Loucy (cell line): ENCODE measurements around the gene OXGR1.
"Not testable (repeated sequence)": the region's sequence is repeated elsewhere in the genome, so short reads cannot be mapped to it uniquely, and the experiment has no call there.

Experiments
- H2AFZ ChIP-seq: fragments of 200-600 bp; sonication (generic); 2 replicates; pipeline ENCODE4 v1.6.0; 2016; ENCODE audit warnings: antibody characterized with exemption, mild to moderate bottlenecking, low read length, moderate library complexity
- H3F3A ChIP-seq: fragments of 200-600 bp; 2 replicates; pipeline ENCODE4 v1.6.0; 2016; ENCODE audit warnings: antibody characterized with exemption, low read depth, mild to moderate bottlenecking
- H3K27me3 ChIP-seq: fragments of 200-600 bp; sonication (generic); 2 replicates; pipeline ENCODE4 v1.6.1; 2014; ENCODE audit warnings: low read length, mild to moderate bottlenecking; ENCODE audit not compliant: insufficient read depth, poor library complexity, severe bottlenecking
- H3K36me3 ChIP-seq: fragments of 200-600 bp; sonication (generic); 2 replicates; pipeline ENCODE4 v1.6.1; 2016; ENCODE audit warnings: low read length; ENCODE audit not compliant: insufficient read depth
- H3K4me1 ChIP-seq: fragments of 200-600 bp; sonication (generic); 2 replicates; pipeline ENCODE4 v1.5.1; 2014; ENCODE audit warnings: low read length, mild to moderate bottlenecking; ENCODE audit not compliant: insufficient read depth, poor library complexity, severe bottlenecking
- H3K4me2 ChIP-seq: fragments of 200-600 bp; sonication (generic); 2 replicates; pipeline ENCODE4 v1.6.0; 2014; ENCODE audit warnings: antibody characterized with exemption, low read length, low read depth, mild to moderate bottlenecking; ENCODE audit not compliant: poor library complexity, severe bottlenecking
- H3K4me3 ChIP-seq: fragments of 200-600 bp; sonication (generic); 2 replicates; pipeline ENCODE4 v1.5.1; 2014; ENCODE audit warnings: low read length, mild to moderate bottlenecking, mixed read lengths; ENCODE audit not compliant: poor library complexity, severe bottlenecking
- H3K79me2 ChIP-seq: fragments of 200-600 bp; sonication (generic); 2 replicates; pipeline ENCODE4 v1.6.1; 2014; ENCODE audit warnings: low read length; ENCODE audit not compliant: insufficient read depth
- H3K9ac ChIP-seq: fragments of 200-600 bp; sonication (generic); 2 replicates; pipeline ENCODE4 v1.6.0; 2014; ENCODE audit warnings: mild to moderate bottlenecking, low read depth, low read length, moderate library complexity; ENCODE audit not compliant: poor library complexity, severe bottlenecking
- H3K9me2 ChIP-seq: fragments of 200-600 bp; sonication (generic); replicated peaks from 2 replicates; pipeline ENCODE4 v1.6.1; 2016; ENCODE audit warnings: low read depth, low read length, mixed read lengths
- H3K9me3 ChIP-seq: fragments of 200-600 bp; sonication (generic); 2 replicates; pipeline ENCODE4 v1.6.1; 2014; ENCODE audit warnings: mild to moderate bottlenecking, antibody characterized with exemption, low read length, low read depth; ENCODE audit not compliant: insufficient read depth
- H4K20me1 ChIP-seq: fragments of 200-600 bp; sonication (generic); 2 replicates; pipeline ENCODE4 v1.6.0; 2014; ENCODE audit warnings: antibody characterized with exemption, low read length, mild to moderate bottlenecking; ENCODE audit not compliant: insufficient read depth, poor library complexity, severe bottlenecking
- CTCF ChIP-seq: fragments of 200-600 bp; sonication (generic); conservative IDR thresholded peaks from 2 replicates; pipeline ENCODE4 v1.5.1; 2014; ENCODE audit warnings: mild to moderate bottlenecking, antibody characterized with exemption, low read length
- EZH2phosphoT487 ChIP-seq: fragments of 200-600 bp; IDR thresholded peaks from 2 replicates; pipeline ENCODE4 v1.6.1; 2018; ENCODE audit warnings: antibody characterized with exemption, mild to moderate bottlenecking, moderate library complexity, borderline replicate concordance

OXGR1 gene

DNA sequence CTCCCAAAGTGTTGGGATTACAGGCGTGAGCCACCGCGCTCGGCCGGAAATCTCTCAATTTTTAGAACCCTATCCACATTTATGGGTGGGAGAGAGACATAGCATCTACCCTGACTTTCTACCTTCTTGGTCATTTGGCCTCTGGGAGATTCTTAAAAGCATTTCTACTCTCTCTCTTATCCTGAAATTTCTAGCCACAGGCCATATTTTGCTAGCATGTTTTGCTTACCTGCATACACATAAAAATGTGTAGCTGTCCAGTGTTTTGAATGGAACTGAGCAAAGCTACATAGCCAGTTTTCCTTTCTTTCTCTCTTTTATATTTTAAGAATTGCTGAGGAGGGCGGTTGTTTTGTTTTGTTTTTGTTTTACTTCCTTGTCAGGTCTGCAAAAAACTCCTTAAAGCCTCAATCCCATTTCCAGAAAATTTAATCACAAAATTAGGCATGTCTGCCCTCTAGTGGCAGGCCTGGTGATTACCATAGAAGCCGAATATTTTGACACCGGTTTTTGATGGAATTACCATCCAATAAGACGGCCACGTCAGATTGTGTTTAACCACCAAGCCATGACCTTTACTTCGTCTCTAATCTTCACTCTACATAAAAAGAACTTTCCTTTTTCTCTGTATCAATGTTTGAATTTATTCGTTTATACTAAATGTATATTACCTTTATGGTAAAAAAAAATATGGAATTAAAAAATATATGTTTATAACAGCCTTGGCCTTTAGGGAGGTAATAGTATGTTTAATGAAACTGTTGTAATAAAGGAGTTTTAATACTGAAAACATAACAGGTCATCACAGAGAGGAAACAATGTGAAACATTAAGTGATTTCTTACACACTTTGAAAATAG lies 34.4 kb upstream of the OXGR1 start:
- Histone ChIP-seq H3K79me2 (no peaks in the 10 kb centered on the region), H3K9me3 (no peaks in the 10 kb centered on the region), H3K36me3 (no peaks in the 10 kb centered on the region), H3F3A (no peaks in the 10 kb centered on the region), H3K9me2 (no peaks in the 10 kb centered on the region; the same call in 1 of the 2 replicates), H3K9ac (no peak overlapping the region), H2AFZ (peak overlapping the region; percentile 77; the same call in 1 of the 2 replicates), H3K4me1 (no peaks in the 10 kb centered on the region), H3K4me2 (no peak overlapping the region), H4K20me1 (no peaks in the 10 kb centered on the region), H3K27me3 (no peaks in the 10 kb centered on the region), H3K4me3 (no peak overlapping the region)
- no peak for TF ChIP-seq EZH2phosphoT487
- TF ChIP-seq CTCF, result peak; percentile 92

GRCh38 chr13:97027162-97027554 lies 32.9 kb upstream of the OXGR1 start:
- Histone ChIP-seq H2AFZ (no peak overlapping the region), H3K9me2 (no peaks in the 10 kb centered on the region), H3K4me3 (no peak overlapping the region), H3K9ac (no peak overlapping the region), H3K4me2 (no peak overlapping the region), H3K79me2 (no peaks in the 10 kb centered on the region), H4K20me1 (no peaks in the 10 kb centered on the region), H3F3A (no peaks in the 10 kb centered on the region), H3K27me3 (no peaks in the 10 kb centered on the region), H3K4me1 (no peaks in the 10 kb centered on the region), H3K36me3 (no peaks in the 10 kb centered on the region), H3K9me3 (no peaks in the 10 kb centered on the region)
- no peak for TF ChIP-seq EZH2phosphoT487
- TF ChIP-seq CTCF, result no peak

DNA sequence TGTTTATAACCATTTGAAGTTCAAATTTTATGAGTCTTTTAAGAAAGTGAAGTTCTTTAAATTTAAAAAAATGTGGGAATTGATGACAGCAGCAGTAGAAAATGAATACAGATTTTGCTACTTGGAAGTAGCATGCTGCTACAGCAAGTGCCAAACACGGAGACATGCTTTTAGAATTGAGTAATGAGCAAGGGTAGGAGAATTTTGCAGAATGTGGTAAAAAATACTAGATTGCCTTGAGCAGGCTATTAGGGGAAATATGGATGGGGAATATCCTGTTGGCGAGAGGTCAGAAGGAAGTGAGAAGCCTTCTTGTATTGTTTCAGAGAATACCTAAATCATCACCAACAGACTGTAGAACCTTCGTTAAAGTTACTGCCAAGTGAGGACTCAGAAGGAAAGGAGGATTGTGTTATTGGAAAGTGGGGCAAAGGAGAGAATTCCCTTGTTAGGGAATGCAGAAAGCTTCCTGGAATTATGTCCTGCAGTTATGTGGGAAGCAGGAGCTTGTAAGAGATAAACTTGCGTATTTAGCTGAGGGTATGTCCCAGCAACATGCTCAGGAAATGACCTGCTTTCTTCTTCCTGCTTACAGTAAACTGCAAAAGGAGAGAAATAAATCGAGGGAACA lies 32.4 kb upstream of the OXGR1 start:
- Histone ChIP-seq H3K36me3 (no peaks in the 10 kb centered on the region), H3K79me2 (no peaks in the 10 kb centered on the region), H4K20me1 (no peaks in the 10 kb centered on the region), H3K9me2 (no peaks in the 10 kb centered on the region), H3F3A (no peaks in the 10 kb centered on the region), H3K27me3 (no peaks in the 10 kb centered on the region), H2AFZ (no peak overlapping the region), H3K9me3 (no peaks in the 10 kb centered on the region), H3K4me1 (no peaks in the 10 kb centered on the region), H3K4me2 (no peak overlapping the region), H3K9ac (no peak overlapping the region), H3K4me3 (no peak overlapping the region)
- no peak for TF ChIP-seq CTCF
- TF ChIP-seq EZH2phosphoT487, result no peak

GRCh38 chr13:97023812-97024211 lies 29.5 kb upstream of the OXGR1 start:
- H3K4me1 ChIP-seq, H3K79me2 ChIP-seq, H3K36me3 ChIP-seq, H2AFZ ChIP-seq, H3K4me3 ChIP-seq, H3K9me2 ChIP-seq, H4K20me1 ChIP-seq, H3F3A ChIP-seq, H3K4me2 ChIP-seq, H3K9me3 ChIP-seq, H3K27me3 ChIP-seq, H3K9ac ChIP-seq: not testable (repeated sequence)
